GM12878 (cell line): Measurements from ENCODE around the gene DSE. TPM values are rescaled to one million over a fixed set of nuclear protein-coding genes. Genes with fewer than 3 reads are reported as not detected.

Experiments used
- ATAC-seq: fragments of 200-7000 bp; cut with Tn5 transposase; 3 replicates; pipeline ENCODE4 v1.9.1; 2020; ENCODE audit warnings: mild to moderate bottlenecking, moderate library complexity
- BruUV-seq: library from RNA; stranded (reverse); fragments of 400-500 nt; replicated peaks from 2 replicates; lab custom pipeline; 2021; lab: Mats Ljungman, UMichigan
- CTCF ChIA-PET: fragments of 300-600 bp; sonication (Branson Sonifier 250); formaldehyde crosslinking; extraction: SDS; loops from one replicate; lab custom pipeline; 2021; ENCODE audit warnings: inconsistent platforms; lab: Yijun Ruan, JAX
- POLR2A ChIA-PET: fragments of 350-600 bp; formaldehyde crosslinking; extraction: SDS; loops from one replicate; lab custom pipeline; 2021; ENCODE audit warnings: inconsistent platforms; lab: Charles Lee
- RAD21 ChIA-PET: fragments of 300-600 bp; sonication (Branson Sonifier 250); formaldehyde crosslinking; loops from one replicate; lab custom pipeline; 2023; ENCODE audit warnings: antibody characterized with exemption; ENCODE audit not compliant: unreplicated experiment; lab: Charles Lee
- SMC1A ChIA-PET: fragments of 300-600 bp; sonication (Branson Sonifier 250); formaldehyde crosslinking; loops from one replicate; lab custom pipeline; 2023; ENCODE audit not compliant: unreplicated experiment, uncharacterized antibody; lab: Charles Lee
- DNase-seq: peaks from one replicate; pipeline ENCODE4 v3.0.0-alpha.2; 2011; ENCODE audit warnings: low read depth, low spot score
- FAIRE-seq: peaks from 3 replicates; lab custom pipeline; 2011; peaks lifted over from hg19 to GRCh38; lab: Jason Lieb, UNC
- H2AFZ ChIP-seq: 2 replicates; pipeline ENCODE4 v1.6.0; 2011; ENCODE audit warnings: low read depth, low read length, control low read depth; ENCODE audit not compliant: control insufficient read depth
- H3K27ac ChIP-seq: 2 replicates; pipeline ENCODE4 v1.5.1; 2011; ENCODE audit warnings: control low read depth; ENCODE audit not compliant: control insufficient read depth, insufficient read depth
- H3K27me3 ChIP-seq, 2 experiments: replicated peaks in 1 of 2; 2 replicates each; pipeline versions ENCODE4 v1.6.0 to v1.6.1; 2011; ENCODE audit warnings: low read length in 1 of 2; ENCODE audit not compliant: control insufficient read depth in 2 of 2, insufficient read depth in 2 of 2
- H3K36me3 ChIP-seq, 2 experiments: 2 replicates each; pipeline ENCODE4 v1.5.1; 2011; ENCODE audit warnings: low read length in 1 of 2; ENCODE audit not compliant: control insufficient read depth in 2 of 2, insufficient read depth in 2 of 2
- H3K4me1 ChIP-seq: 2 replicates; pipeline ENCODE4 v1.6.1; 2011; ENCODE audit warnings: mild to moderate bottlenecking, low read length, moderate library complexity, mixed read lengths; ENCODE audit not compliant: control insufficient read depth, insufficient read depth
- H3K4me2 ChIP-seq: 2 replicates; pipeline ENCODE4 v1.6.0; 2011; ENCODE audit warnings: control low read depth; ENCODE audit not compliant: control insufficient read depth, insufficient read depth
- H3K4me3 ChIP-seq: fragments of 200-600 bp; sonication (generic); 2 replicates; pipeline ENCODE4 v1.5.1; 2016
- H3K79me2 ChIP-seq: 2 replicates; pipeline ENCODE4 v1.6.0; 2011; ENCODE audit warnings: low read length; ENCODE audit not compliant: control insufficient read depth, insufficient read depth
- H3K9ac ChIP-seq: 2 replicates; pipeline ENCODE4 v1.8.0; 2011; ENCODE audit warnings: low read length, control low read depth, mixed read lengths; ENCODE audit not compliant: control insufficient read depth, insufficient read depth
- H3K9me3 ChIP-seq: replicated peaks from 3 replicates; pipeline ENCODE4 v1.5.1; 2011; ENCODE audit warnings: mild to moderate bottlenecking, low read length; ENCODE audit not compliant: control insufficient read depth, insufficient read depth
- H4K20me1 ChIP-seq: 2 replicates; pipeline ENCODE4 v1.6.0; 2011; ENCODE audit not compliant: control insufficient read depth, insufficient read depth
- ATF7 ChIP-seq: fragments of 450-650 bp; IDR thresholded peaks from 2 replicates; pipeline ENCODE4 v1.6.1; 2016; ENCODE audit warnings: low read depth, mild to moderate bottlenecking
- BACH1 ChIP-seq: fragments of 450-650 bp; IDR thresholded peaks from 2 replicates; pipeline ENCODE4 v1.6.1; 2017; ENCODE audit warnings: mild to moderate bottlenecking, borderline replicate concordance
- BHLHE40 ChIP-seq, 2 experiments: fragments of 450-650 bp in 1 of 2; IDR thresholded peaks; 2 replicates each; pipeline ENCODE4 v1.6.1; 2011 to 2017; ENCODE audit warnings: low read depth in 2 of 2, borderline replicate concordance in 1 of 2, improper control_type of control experiment in 1 of 2, low read length in 1 of 2, mild to moderate bottlenecking in 1 of 2
- CHD2 ChIP-seq: IDR thresholded peaks from 2 replicates; pipeline ENCODE4 v1.6.1; 2011; ENCODE audit warnings: low read depth, low read length, improper control_type of control experiment, borderline replicate concordance
- HDAC6 ChIP-seq: fragments of 200-600 bp; sonication (generic); IDR thresholded peaks from one replicate; pipeline ENCODE4 v1.8.0; 2017; ENCODE audit warnings: antibody characterized with exemption; ENCODE audit not compliant: unreplicated experiment
- KDM1A ChIP-seq: fragments of 200-600 bp; sonication (generic); IDR thresholded peaks from 2 replicates; pipeline ENCODE4 v1.6.1; 2016; ENCODE audit warnings: borderline replicate concordance
- PAX5 ChIP-seq: IDR thresholded peaks from 2 replicates; pipeline ENCODE4 v1.6.1; 2011; ENCODE audit warnings: low read depth, low read length, borderline replicate concordance
- POLR2A ChIP-seq: IDR thresholded peaks from 2 replicates; pipeline ENCODE4 v1.6.1; 2011; ENCODE audit warnings: low read depth, mild to moderate bottlenecking, low read length
- SMAD1 ChIP-seq: fragments of 450-650 bp; IDR thresholded peaks from 2 replicates; pipeline ENCODE4 v1.6.1; 2018; ENCODE audit warnings: mild to moderate bottlenecking, low read depth; ENCODE audit not compliant: partially characterized antibody
- SMC3 ChIP-seq: IDR thresholded peaks from 2 replicates; pipeline ENCODE4 v1.6.1; 2011; ENCODE audit warnings: low read length, improper control_type of control experiment, borderline replicate concordance
- SPI1 ChIP-seq: IDR thresholded peaks from 2 replicates; pipeline ENCODE4 v1.6.1; 2011; ENCODE audit warnings: low read depth, mild to moderate bottlenecking, low read length, moderate library complexity, borderline replicate concordance; ENCODE audit not compliant: insufficient read depth
- STAT3 ChIP-seq: IDR thresholded peaks from 2 replicates; pipeline ENCODE4 v1.6.1; 2011; ENCODE audit warnings: low read depth, low read length, improper control_type of control experiment
- TCF3 ChIP-seq: IDR thresholded peaks from 2 replicates; pipeline ENCODE4 v1.6.1; 2012; ENCODE audit warnings: low read depth, mild to moderate bottlenecking, low read length, borderline replicate concordance; ENCODE audit not compliant: insufficient read depth
- TCF7 ChIP-seq: IDR thresholded peaks from 2 replicates; pipeline ENCODE4 v1.6.1; 2014; ENCODE audit warnings: antibody characterized with exemption, borderline replicate concordance
- ZNF207 ChIP-seq: fragments of 450-650 bp; IDR thresholded peaks from 2 replicates; pipeline ENCODE4 v1.6.1; 2014; ENCODE audit warnings: antibody characterized with exemption, mild to moderate bottlenecking, borderline replicate concordance
- ZNF384 ChIP-seq: IDR thresholded peaks from 2 replicates; pipeline ENCODE4 v1.6.1; 2012; ENCODE audit warnings: low read depth, mild to moderate bottlenecking, low read length, improper control_type of control experiment, borderline replicate concordance
- WGBS: methylation state at CpG from one replicate; pipeline ENCODE4 v1.1.6; 2016; ENCODE audit warnings: low lambda C conversion rate; ENCODE audit not compliant: insufficient replicate concordance, insufficient coverage; ENCODE audit errors: missing lambda C conversion rate; 5-methylcytosine and 5-hydroxymethylcytosine counted together
- in situ Hi-C: fragments of 300-500 bp; cut with MboI; formaldehyde crosslinking; loops from 9 replicates; pipeline ENCODE4 v1.14.3; 2018; ENCODE audit warnings: mixed read lengths
- intact Hi-C: fragments of 100-400 bp; cut with micrococcal nuclease; formaldehyde crosslinking; loops from one replicate; pipeline ENCODE4 v1.14.2; 2022; ENCODE audit not compliant: unreplicated experiment
- polyA plus RNA-seq, 11 experiments: library from polyadenylated mRNA; depleted of rRNA in 4 of 11; unstranded in 6 of 11; stranded (reverse) in 5 of 11; fragments of >200 nt; fragmentation: Nextera tagmentation in 4 of 11; fragmentation: Illumina TruSeq in 1 of 11; extraction: Ambion mirVana in 4 of 11; extraction: Trizol in 1 of 11; gene quantifications; 1 replicate in 1 of 11; 2 replicates in 10 of 11; pipeline versions ENCODE4 v1.2.1 to v1.2.3, GENCODE V29; 2011 to 2016; ENCODE audit warnings: inconsistent platforms in 2 of 11, missing spikeins in 2 of 11, low read depth in 1 of 11
- total RNA-seq, 4 experiments: library from RNA; depleted of rRNA in 3 of 4; stranded (reverse); fragments of >200 nt in 3 of 4; fragmentation: Illumina TruSeq in 1 of 4; extraction: Trizol in 1 of 4; gene quantifications; 2 replicates each; pipeline versions ENCODE4 v1.2.1 to v1.2.3, GENCODE V29; 2013 to 2021
- TF ChIP-seq, protein P1 (sequence below): fragments of 450-650 bp; IDR thresholded peaks from 2 replicates; pipeline ENCODE4 v1.6.1; 2017; ENCODE audit warnings: mild to moderate bottlenecking, moderate library complexity
- TF ChIP-seq, protein P2 (sequence below): fragments of 450-650 bp; IDR thresholded peaks from 2 replicates; pipeline ENCODE4 v1.6.1; 2014; ENCODE audit warnings: mild to moderate bottlenecking
- TF ChIP-seq, protein P3 (sequence below): IDR thresholded peaks from 2 replicates; pipeline ENCODE4 v1.6.1; 2011; ENCODE audit warnings: low read depth, mild to moderate bottlenecking, low read length, moderate library complexity, borderline replicate concordance; ENCODE audit errors: extremely low read depth

DSE gene
- total and polyA plus RNA-seq, 10 of the 15 experiments (the other 5 are each of a cell fraction or from before 2014, with no cell fraction given) = 12.6 to 76.4 (median 43.0) TPM

DNA sequence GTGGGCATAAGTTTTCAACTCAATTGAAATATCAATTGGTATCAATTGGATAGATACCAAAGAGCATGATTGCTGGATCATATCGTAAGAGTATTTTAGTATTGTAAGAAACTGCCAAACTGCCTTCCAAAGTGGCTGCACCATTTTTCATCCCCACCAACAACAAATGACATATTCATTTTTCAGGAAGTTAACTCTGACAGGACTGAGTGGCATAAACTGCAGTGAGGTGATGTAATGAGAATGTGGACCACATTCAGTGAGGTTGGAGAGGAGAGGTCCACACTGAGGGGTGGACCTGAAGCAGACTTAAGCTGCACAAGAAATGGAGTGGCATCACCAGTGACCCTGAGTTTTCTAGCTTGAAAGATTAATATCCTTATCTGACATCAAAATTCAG is 78.8 kb downstream of the DSE start:
- Histone ChIP-seq H3K4me1 (peaks cover 10% of the 10 kb centered on the region), H3K27ac (no peak overlapping the region), H2AFZ (no peak overlapping the region), H3K27me3 (no peaks in the 10 kb centered on the region), H3K9me3 (no peaks in the 10 kb centered on the region), H4K20me1 (no peaks in the 10 kb centered on the region), H3K36me3 (no peaks in the 10 kb centered on the region), H3K4me2 (no peak overlapping the region), H3K79me2 (no peaks in the 10 kb centered on the region), H3K4me3 (no peak overlapping the region), H3K9ac (no peak overlapping the region)
- TF ChIP-seq TCF3 = no peak
- TF ChIP-seq SMAD1 = no peak
- no peak for TF ChIP-seq KDM1A
- no peak for TF ChIP-seq CHD2
- TF ChIP-seq STAT3 = no peak
- TF ChIP-seq PAX5 = no peak
- TF ChIP-seq, protein P1, sequence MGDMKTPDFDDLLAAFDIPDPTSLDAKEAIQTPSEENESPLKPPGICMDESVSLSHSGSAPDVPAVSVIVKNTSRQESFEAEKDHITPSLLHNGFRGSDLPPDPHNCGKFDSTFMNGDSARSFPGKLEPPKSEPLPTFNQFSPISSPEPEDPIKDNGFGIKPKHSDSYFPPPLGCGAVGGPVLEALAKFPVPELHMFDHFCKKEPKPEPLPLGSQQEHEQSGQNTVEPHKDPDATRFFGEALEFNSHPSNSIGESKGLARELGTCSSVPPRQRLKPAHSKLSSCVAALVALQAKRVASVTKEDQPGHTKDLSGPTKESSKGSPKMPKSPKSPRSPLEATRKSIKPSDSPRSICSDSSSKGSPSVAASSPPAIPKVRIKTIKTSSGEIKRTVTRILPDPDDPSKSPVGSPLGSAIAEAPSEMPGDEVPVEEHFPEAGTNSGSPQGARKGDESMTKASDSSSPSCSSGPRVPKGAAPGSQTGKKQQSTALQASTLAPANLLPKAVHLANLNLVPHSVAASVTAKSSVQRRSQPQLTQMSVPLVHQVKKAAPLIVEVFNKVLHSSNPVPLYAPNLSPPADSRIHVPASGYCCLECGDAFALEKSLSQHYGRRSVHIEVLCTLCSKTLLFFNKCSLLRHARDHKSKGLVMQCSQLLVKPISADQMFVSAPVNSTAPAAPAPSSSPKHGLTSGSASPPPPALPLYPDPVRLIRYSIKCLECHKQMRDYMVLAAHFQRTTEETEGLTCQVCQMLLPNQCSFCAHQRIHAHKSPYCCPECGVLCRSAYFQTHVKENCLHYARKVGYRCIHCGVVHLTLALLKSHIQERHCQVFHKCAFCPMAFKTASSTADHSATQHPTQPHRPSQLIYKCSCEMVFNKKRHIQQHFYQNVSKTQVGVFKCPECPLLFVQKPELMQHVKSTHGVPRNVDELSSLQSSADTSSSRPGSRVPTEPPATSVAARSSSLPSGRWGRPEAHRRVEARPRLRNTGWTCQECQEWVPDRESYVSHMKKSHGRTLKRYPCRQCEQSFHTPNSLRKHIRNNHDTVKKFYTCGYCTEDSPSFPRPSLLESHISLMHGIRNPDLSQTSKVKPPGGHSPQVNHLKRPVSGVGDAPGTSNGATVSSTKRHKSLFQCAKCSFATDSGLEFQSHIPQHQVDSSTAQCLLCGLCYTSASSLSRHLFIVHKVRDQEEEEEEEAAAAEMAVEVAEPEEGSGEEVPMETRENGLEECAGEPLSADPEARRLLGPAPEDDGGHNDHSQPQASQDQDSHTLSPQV = no peak
- no peak for TF ChIP-seq BACH1
- no peak for TF ChIP-seq SMC3
- TF ChIP-seq BHLHE40 (IDR thresholded peaks at IDR 0.05; ENCODE audit: borderline replicate concordance in 1 of 2, low read depth in 2 of 2, low read length in 1 of 2) = no peak
- no peak for TF ChIP-seq TCF7
- no peak for TF ChIP-seq ATF7
- TF ChIP-seq, protein P2, sequence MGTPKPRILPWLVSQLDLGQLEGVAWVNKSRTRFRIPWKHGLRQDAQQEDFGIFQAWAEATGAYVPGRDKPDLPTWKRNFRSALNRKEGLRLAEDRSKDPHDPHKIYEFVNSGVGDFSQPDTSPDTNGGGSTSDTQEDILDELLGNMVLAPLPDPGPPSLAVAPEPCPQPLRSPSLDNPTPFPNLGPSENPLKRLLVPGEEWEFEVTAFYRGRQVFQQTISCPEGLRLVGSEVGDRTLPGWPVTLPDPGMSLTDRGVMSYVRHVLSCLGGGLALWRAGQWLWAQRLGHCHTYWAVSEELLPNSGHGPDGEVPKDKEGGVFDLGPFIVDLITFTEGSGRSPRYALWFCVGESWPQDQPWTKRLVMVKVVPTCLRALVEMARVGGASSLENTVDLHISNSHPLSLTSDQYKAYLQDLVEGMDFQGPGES = no peak
- TF ChIP-seq SPI1 = no peak
- TF ChIP-seq ZNF384 = no peak
- no peak for TF ChIP-seq ZNF207
- no peak for TF ChIP-seq POLR2A
- TF ChIP-seq, protein P3, sequence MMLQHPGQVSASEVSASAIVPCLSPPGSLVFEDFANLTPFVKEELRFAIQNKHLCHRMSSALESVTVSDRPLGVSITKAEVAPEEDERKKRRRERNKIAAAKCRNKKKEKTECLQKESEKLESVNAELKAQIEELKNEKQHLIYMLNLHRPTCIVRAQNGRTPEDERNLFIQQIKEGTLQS = no peak
- no peak for TF ChIP-seq HDAC6
- WGBS = 100% methylated on average over 1 of the region's 1 CpG
- ATAC-seq = no peak
- intact Hi-C loops = no loop called here
- ChIA-PET POLR2A (interaction anchor here (0.6 to 1.5 kb wide), 2 partner anchors 59 to 219 kb away, joined by 3 read pairs; no protein-coding TSS in a partner anchor), CTCF (interaction anchor here (0.6 to 4.3 kb wide), 3 partner anchors 13 to 195 kb away, joined by 3 to 25 read pairs (median 3); no protein-coding TSS in a partner anchor), RAD21 (interaction anchor here (7.3 kb wide), 1 partner anchor 161 kb away, joined by 54 read pairs; no protein-coding TSS in a partner anchor), SMC1A (interaction anchor here (0.6 to 2.1 kb wide), 5 partner anchors 13 to 163 kb away, joined by 3 to 9 read pairs (median 4); no protein-coding TSS in a partner anchor)
- BruUV-seq = no TSS peak
- in situ Hi-C loops = no loop called here
- no peak for DNase-seq
- FAIRE-seq = no peak
